HepG2 (cell line): ENCODE data around the gene MED23. TPM values are rescaled to one million over a fixed set of nuclear protein-coding genes. Genes with fewer than 3 reads are reported as not detected.

Experiments used
- ATAC-seq: fragments of 200-7000 bp; cut with Tn5 transposase; 3 replicates; pipeline ENCODE4 v1.9.1; 2020; ENCODE audit warnings: mild to moderate bottlenecking, moderate library complexity
- BruUV-seq: library from RNA; stranded (reverse); fragments of 400-500 nt; replicated peaks from 2 replicates; lab custom pipeline; 2021; lab: Mats Ljungman, UMichigan
- CTCF ChIA-PET: fragments of 300-600 bp; formaldehyde crosslinking; extraction: SDS; loops from one replicate; lab custom pipeline; 2021; ENCODE audit warnings: low total read pairs, inconsistent platforms, low intra/inter-chr PET ratio; lab: Yijun Ruan, JAX
- POLR2A ChIA-PET: fragments of 350-600 bp; sonication (Branson Sonifier 250); formaldehyde crosslinking; loops from one replicate; lab custom pipeline; 2020; ENCODE audit warnings: antibody characterized with exemption, inconsistent platforms; lab: Yijun Ruan, JAX
- DNase-seq: peaks from one replicate; pipeline ENCODE4 v3.0.0-alpha.2; 2015; ENCODE audit warnings: low spot score
- FAIRE-seq: peaks from 3 replicates; lab custom pipeline; 2011; peaks lifted over from hg19 to GRCh38; lab: Jason Lieb, UNC
- H2AFZ ChIP-seq: one replicate; pipeline ENCODE4 v1.6.1; 2011; ENCODE audit warnings: low read length, inconsistent platforms
- H3K27ac ChIP-seq: fragments of 300-600 bp; 3 replicates; pipeline ENCODE4 v1.8.0; 2011; ENCODE audit warnings: mixed run types, mild to moderate bottlenecking, mixed read lengths, low read length, inconsistent platforms; ENCODE audit not compliant: insufficient read depth; ENCODE audit errors: extremely low read length
- H3K27me3 ChIP-seq, 2 experiments: fragments of 200-600 bp in 1 of 2; 2 replicates in 1 of 2; 3 replicates in 1 of 2; pipeline versions ENCODE4 v1.6.0 to v1.8.0; 2011; ENCODE audit warnings: low read length in 2 of 2, mild to moderate bottlenecking in 2 of 2, moderate library complexity in 2 of 2, inconsistent platforms in 1 of 2; ENCODE audit not compliant: insufficient read depth in 2 of 2, control insufficient read depth in 1 of 2
- H3K36me3 ChIP-seq, 2 experiments: fragments of 200-600 bp in 1 of 2; replicated peaks in 1 of 2; 2 replicates in 1 of 2; 3 replicates in 1 of 2; pipeline versions ENCODE4 v1.5.1 to v1.8.0; 2011; ENCODE audit warnings: low read length in 2 of 2, inconsistent platforms in 1 of 2; ENCODE audit not compliant: insufficient read depth in 2 of 2, control insufficient read depth in 1 of 2
- H3K4me1 ChIP-seq: 2 replicates; pipeline ENCODE4 v1.5.1; 2012; ENCODE audit warnings: low read length, inconsistent platforms; ENCODE audit not compliant: insufficient read depth
- H3K4me2 ChIP-seq: 2 replicates; pipeline ENCODE4 v1.6.0; 2011; ENCODE audit warnings: low read depth, low read length, inconsistent platforms
- H3K4me3 ChIP-seq, 3 experiments: fragments of 200-600 bp in 1 of 3; sonication (generic), shearing (Covaris generic) in 1 of 3; replicated peaks in 1 of 3; 2 replicates each; pipeline ENCODE4 v1.5.1; 2011 to 2016; ENCODE audit warnings: low read length in 3 of 3, inconsistent platforms in 2 of 3, low read depth in 2 of 3, mild to moderate bottlenecking in 2 of 3, control low read depth in 1 of 3, mixed read lengths in 1 of 3; ENCODE audit not compliant: insufficient read depth in 1 of 3
- H3K79me2 ChIP-seq: one replicate; pipeline ENCODE4 v1.6.1; 2011; ENCODE audit warnings: low read length, inconsistent platforms; ENCODE audit not compliant: insufficient read depth
- H3K9ac ChIP-seq: 2 replicates; pipeline ENCODE4 v1.6.0; 2011; ENCODE audit warnings: mild to moderate bottlenecking, low read depth, low read length, inconsistent platforms; ENCODE audit not compliant: insufficient read depth
- H3K9me3 ChIP-seq: 2 replicates; pipeline ENCODE4 v1.5.1; 2012; ENCODE audit warnings: mild to moderate bottlenecking, low read length
- H4K20me1 ChIP-seq: 2 replicates; pipeline ENCODE4 v1.6.0; 2011; ENCODE audit warnings: inconsistent platforms, mild to moderate bottlenecking, low read length, moderate library complexity; ENCODE audit not compliant: insufficient read depth
- CCDC6 ChIP-seq: sonication (generic); formaldehyde crosslinking; IDR thresholded peaks from 2 replicates; pipeline ENCODE4 v1.8.1; 2022; ENCODE audit warnings: mild to moderate bottlenecking, missing genetic modification reagents, moderate library complexity
- FOXK2 ChIP-seq: fragments of 450-650 bp; IDR thresholded peaks from 2 replicates; pipeline ENCODE4 v1.6.1; 2016
- MIER3 ChIP-seq: IDR thresholded peaks from 2 replicates; pipeline ENCODE4 v1.6.1; 2016; ENCODE audit warnings: missing compliant biosample characterization, borderline replicate concordance
- POLR2AphosphoS5 ChIP-seq: IDR thresholded peaks from 2 replicates; pipeline ENCODE4 v1.6.1; 2012; ENCODE audit warnings: low read depth, low read length
- RBM22 ChIP-seq: fragments of 200-400 bp; formaldehyde crosslinking; optimal IDR thresholded peaks from 2 replicates; pipeline ENCODE3; 2017; ENCODE audit warnings: mild to moderate bottlenecking, low read length, moderate library complexity
- RNF2 ChIP-seq: fragments of 450-650 bp; conservative IDR thresholded peaks from 2 replicates; pipeline ENCODE4 v1.6.1; 2016; ENCODE audit warnings: low read depth
- SMARCC2 ChIP-seq: fragments of 450-650 bp; IDR thresholded peaks from 2 replicates; pipeline ENCODE4 v1.6.1; 2017; ENCODE audit warnings: antibody characterized with exemption, mild to moderate bottlenecking
- SP2 ChIP-seq: sonication (generic); formaldehyde crosslinking; IDR thresholded peaks from 2 replicates; pipeline ENCODE4 v1.5.1; 2020; ENCODE audit warnings: mild to moderate bottlenecking, missing genetic modification reagents
- ZKSCAN1 ChIP-seq: fragments of 150-350 bp; IDR thresholded peaks from 2 replicates; pipeline ENCODE4 v1.6.1; 2014; ENCODE audit warnings: low read length
- ZNF446 ChIP-seq: sonication (generic); formaldehyde crosslinking; IDR thresholded peaks from 2 replicates; pipeline ENCODE4 v1.5.0; 2020; ENCODE audit warnings: mild to moderate bottlenecking, missing genetic modification reagents
- ZNF484 ChIP-seq: sonication (generic); formaldehyde crosslinking; IDR thresholded peaks from 2 replicates; pipeline ENCODE4 v1.5.1; 2020; ENCODE audit warnings: mild to moderate bottlenecking, low read depth, missing genetic modification reagents, borderline replicate concordance
- WGBS: methylation state at CpG from one replicate; pipeline ENCODE4 v1.1.6; 2017; ENCODE audit warnings: low lambda C conversion rate; 5-methylcytosine and 5-hydroxymethylcytosine counted together
- in situ Hi-C: cut with HindIII; loops from 2 replicates; pipeline ENCODE4 v1.10.0; 2017; ENCODE audit warnings: low pct_unique_long_range_greater_than_20kb; ENCODE audit not compliant: extremely low pct_ligation_motif_present
- intact Hi-C: fragments of 100-400 bp; cut with micrococcal nuclease; formaldehyde crosslinking; loops from one replicate; pipeline ENCODE4 v1.10.0; 2022; ENCODE audit not compliant: unreplicated experiment
- polyA plus RNA-seq, 8 experiments: library from polyadenylated mRNA; depleted of rRNA in 3 of 8; stranded (reverse) in 7 of 8; unstranded in 1 of 8; fragments of >200 nt; fragmentation: Illumina TruSeq in 4 of 8; extraction: Trizol in 4 of 8; gene quantifications; 2 replicates each; pipeline versions ENCODE4 v1.2.1 to v1.2.3, GENCODE V29; 2011 to 2016; ENCODE audit warnings: low read depth in 4 of 8, missing spikeins in 1 of 8, mixed read lengths in 1 of 8; ENCODE audit not compliant: insufficient read depth in 1 of 8
- total RNA-seq, 5 experiments: library from RNA; depleted of rRNA; stranded (reverse); fragments of >200 nt; fragmentation: Illumina TruSeq; extraction: Trizol; gene quantifications; 2 replicates each; pipeline ENCODE4 v1.2.3, GENCODE V29; 2016; ENCODE audit warnings: low read depth in 1 of 5
- TF ChIP-seq, protein P1 (sequence below): sonication (generic); formaldehyde crosslinking; IDR thresholded peaks from 2 replicates; pipeline ENCODE4 v1.5.0; 2020; ENCODE audit warnings: missing genetic modification reagents, mild to moderate bottlenecking, borderline replicate concordance
- TF ChIP-seq, protein P2 (sequence below): sonication (generic); formaldehyde crosslinking; IDR thresholded peaks from 2 replicates; pipeline ENCODE4 v1.4.0; 2020; ENCODE audit warnings: low read depth, missing genetic modification reagents
- TF ChIP-seq, protein P3 (sequence below): sonication (generic); formaldehyde crosslinking; IDR thresholded peaks from 2 replicates; pipeline ENCODE4 v1.4.0; 2020; ENCODE audit warnings: missing genetic modification reagents

The MED23 gene
- total and polyA plus RNA-seq, 2 of the 13 experiments (the other 11 are each of a cell fraction or from before 2014, with no cell fraction given): 34.9 to 50.5 TPM

DNA sequence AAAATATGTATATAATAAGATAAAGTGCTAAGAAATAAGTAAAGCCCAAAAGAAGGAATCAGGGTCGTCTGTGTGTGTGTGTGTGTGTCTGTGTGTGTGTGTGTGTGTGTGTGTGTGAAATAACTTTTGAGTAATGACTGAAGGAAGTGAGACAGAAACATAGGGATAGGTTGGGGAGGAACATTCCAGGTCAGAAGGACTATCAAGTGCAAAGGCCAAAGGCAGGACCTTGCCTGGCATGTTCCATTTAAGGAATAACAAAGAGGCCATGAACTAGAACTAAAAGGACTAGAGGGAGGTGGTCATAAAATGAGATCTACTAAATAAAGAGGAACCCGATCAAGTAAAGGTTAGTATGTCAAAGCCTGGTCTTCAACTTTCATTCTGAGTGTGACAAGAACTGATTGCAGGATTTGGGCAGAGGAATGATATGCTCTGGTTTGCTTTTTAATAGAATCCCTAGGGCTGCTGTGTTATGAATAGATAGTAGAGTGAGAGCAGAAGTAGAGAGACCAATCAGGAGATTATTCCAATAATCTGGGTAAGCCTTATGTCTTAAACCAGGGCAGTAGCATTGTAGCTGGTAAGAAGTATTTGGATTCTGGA lies 15.9 kb upstream of the MED23 start:
- Histone ChIP-seq H3K27me3 (no peaks in the 10 kb centered on the region), H2AFZ (no peak overlapping the region), H3K79me2 (peaks cover 9% of the 10 kb centered on the region), H3K4me2 (no peak overlapping the region), H3K36me3 (peaks cover 14 to 63% of the 10 kb centered on the region in 2 experiments), H4K20me1 (no peaks in the 10 kb centered on the region), H3K9ac (no peak overlapping the region), H3K4me3 (no peak overlapping the region), H3K9me3 (no peaks in the 10 kb centered on the region), H3K4me1 (peaks cover 30% of the 10 kb centered on the region; the same call in 1 of the 2 replicates), H3K27ac (no peak overlapping the region)
- intact Hi-C loops: no loop called here
- in situ Hi-C loops: no loop called here
- WGBS: 92% methylated on average over 2 of the region's 2 CpGs
- ChIA-PET CTCF (no interaction called here), POLR2A (no interaction called here)
- no peak for ATAC-seq
- no peak for DNase-seq
- TF ChIP-seq, protein P1, sequence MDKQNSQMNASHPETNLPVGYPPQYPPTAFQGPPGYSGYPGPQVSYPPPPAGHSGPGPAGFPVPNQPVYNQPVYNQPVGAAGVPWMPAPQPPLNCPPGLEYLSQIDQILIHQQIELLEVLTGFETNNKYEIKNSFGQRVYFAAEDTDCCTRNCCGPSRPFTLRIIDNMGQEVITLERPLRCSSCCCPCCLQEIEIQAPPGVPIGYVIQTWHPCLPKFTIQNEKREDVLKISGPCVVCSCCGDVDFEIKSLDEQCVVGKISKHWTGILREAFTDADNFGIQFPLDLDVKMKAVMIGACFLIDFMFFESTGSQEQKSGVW (CRISPR knock-in tag): no peak
- no peak for TF ChIP-seq SMARCC2
- TF ChIP-seq RNF2: no peak
- TF ChIP-seq ZNF484 (CRISPR knock-in tag): no peak
- no peak for TF ChIP-seq MIER3
- TF ChIP-seq POLR2AphosphoS5: no peak
- TF ChIP-seq, protein P2, sequence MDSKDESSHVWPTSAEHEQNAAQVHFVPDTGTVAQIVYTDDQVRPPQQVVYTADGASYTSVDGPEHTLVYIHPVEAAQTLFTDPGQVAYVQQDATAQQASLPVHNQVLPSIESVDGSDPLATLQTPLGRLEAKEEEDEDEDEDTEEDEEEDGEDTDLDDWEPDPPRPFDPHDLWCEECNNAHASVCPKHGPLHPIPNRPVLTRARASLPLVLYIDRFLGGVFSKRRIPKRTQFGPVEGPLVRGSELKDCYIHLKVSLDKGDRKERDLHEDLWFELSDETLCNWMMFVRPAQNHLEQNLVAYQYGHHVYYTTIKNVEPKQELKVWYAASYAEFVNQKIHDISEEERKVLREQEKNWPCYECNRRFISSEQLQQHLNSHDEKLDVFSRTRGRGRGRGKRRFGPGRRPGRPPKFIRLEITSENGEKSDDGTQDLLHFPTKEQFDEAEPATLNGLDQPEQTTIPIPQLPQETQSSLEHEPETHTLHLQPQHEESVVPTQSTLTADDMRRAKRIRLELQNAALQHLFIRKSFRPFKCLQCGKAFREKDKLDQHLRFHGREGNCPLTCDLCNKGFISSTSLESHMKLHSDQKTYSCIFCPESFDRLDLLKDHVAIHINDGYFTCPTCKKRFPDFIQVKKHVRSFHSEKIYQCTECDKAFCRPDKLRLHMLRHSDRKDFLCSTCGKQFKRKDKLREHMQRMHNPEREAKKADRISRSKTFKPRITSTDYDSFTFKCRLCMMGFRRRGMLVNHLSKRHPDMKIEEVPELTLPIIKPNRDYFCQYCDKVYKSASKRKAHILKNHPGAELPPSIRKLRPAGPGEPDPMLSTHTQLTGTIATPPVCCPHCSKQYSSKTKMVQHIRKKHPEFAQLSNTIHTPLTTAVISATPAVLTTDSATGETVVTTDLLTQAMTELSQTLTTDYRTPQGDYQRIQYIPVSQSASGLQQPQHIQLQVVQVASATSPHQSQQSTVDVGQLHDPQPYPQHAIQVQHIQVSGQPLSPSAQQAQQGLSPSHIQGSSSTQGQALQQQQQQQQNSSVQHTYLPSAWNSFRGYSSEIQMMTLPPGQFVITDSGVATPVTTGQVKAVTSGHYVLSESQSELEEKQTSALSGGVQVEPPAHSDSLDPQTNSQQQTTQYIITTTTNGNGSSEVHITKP (CRISPR knock-in tag): no peak
- no peak for TF ChIP-seq CCDC6 (CRISPR knock-in tag)
- TF ChIP-seq RBM22: no peak
- no peak for TF ChIP-seq ZKSCAN1
- no peak for TF ChIP-seq FOXK2
- TF ChIP-seq SP2 (CRISPR knock-in tag): no peak
- TF ChIP-seq, protein P3, sequence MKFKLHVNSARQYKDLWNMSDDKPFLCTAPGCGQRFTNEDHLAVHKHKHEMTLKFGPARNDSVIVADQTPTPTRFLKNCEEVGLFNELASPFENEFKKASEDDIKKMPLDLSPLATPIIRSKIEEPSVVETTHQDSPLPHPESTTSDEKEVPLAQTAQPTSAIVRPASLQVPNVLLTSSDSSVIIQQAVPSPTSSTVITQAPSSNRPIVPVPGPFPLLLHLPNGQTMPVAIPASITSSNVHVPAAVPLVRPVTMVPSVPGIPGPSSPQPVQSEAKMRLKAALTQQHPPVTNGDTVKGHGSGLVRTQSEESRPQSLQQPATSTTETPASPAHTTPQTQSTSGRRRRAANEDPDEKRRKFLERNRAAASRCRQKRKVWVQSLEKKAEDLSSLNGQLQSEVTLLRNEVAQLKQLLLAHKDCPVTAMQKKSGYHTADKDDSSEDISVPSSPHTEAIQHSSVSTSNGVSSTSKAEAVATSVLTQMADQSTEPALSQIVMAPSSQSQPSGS: no peak
- no peak for TF ChIP-seq ZNF446
- TSS peak; percentile 13 for BruUV-seq
- FAIRE-seq: no peak
